Body of pancreas (tissue), 4 donors: ENCODE data around the gene BDKRB1. TPM values are rescaled to one million over a fixed set of nuclear protein-coding genes. Genes with fewer than 3 reads are reported as not detected.

Source experiments
- ATAC-seq: fragments of 150-250 bp; one replicate; pipeline ENCODE4 v1.9.1; 2016
- DNase-seq, 4 donors: peaks; one replicate each; pipeline ENCODE4 v3.0.0-alpha.2; 2019
- H3K27ac ChIP-seq, 4 donors: fragments of 200-600 bp; sonication (generic); 1 replicate in 3 of 4; 2 replicates in 1 of 4; pipeline versions ENCODE4 v1.5.1 to v1.6.1; 2016 to 2019; ENCODE audit warnings: mild to moderate bottlenecking in 1 of 4, mixed read lengths in 1 of 4, moderate library complexity in 1 of 4
- H3K27me3 ChIP-seq, 2 donors: fragments of 200-600 bp; sonication (generic); one replicate each; pipeline ENCODE4 v1.6.0; 2016; ENCODE audit warnings: mild to moderate bottlenecking in 1 of 2
- H3K36me3 ChIP-seq, 2 donors: fragments of 200-600 bp; sonication (generic); replicated peaks in 1 of 2; 2 replicates each; pipeline ENCODE4 v1.5.1; 2016; ENCODE audit warnings: low read depth in 2 of 2; ENCODE audit not compliant: insufficient read depth in 1 of 2
- H3K4me1 ChIP-seq: fragments of 200-600 bp; sonication (generic); one replicate; pipeline ENCODE4 v1.6.0; 2016
- H3K4me3 ChIP-seq, 2 donors: fragments of 200-600 bp; sonication (generic); 1 replicate in 1 of 2; 2 replicates in 1 of 2; pipeline ENCODE4 v1.5.1; 2016 to 2019
- H3K9me3 ChIP-seq, 3 donors: fragments of 200-600 bp; sonication (generic); 1 replicate in 2 of 3; 2 replicates in 1 of 3; pipeline ENCODE4 v1.5.1; 2016
- POLR2A ChIP-seq, 3 donors: fragments of 450-650 bp; IDR thresholded peaks; one replicate each; pipeline ENCODE4 v1.6.1; 2016; ENCODE audit warnings: antibody characterized with exemption in 3 of 3, mild to moderate bottlenecking in 2 of 3
- whole genome bisulfite sequencing, 2 donors: methylation state at CpG; one replicate each; pipeline ENCODE4 v1.1.5; 2017; 5-methylcytosine and 5-hydroxymethylcytosine counted together
- intact Hi-C: fragments of 100-400 bp; cut with DNase I; formaldehyde crosslinking; loops from one replicate; pipeline ENCODE4 v1.15.1; 2023
- total RNA-seq, 2 donors: library from RNA; depleted of rRNA; stranded (reverse); fragments of >200 nt; gene quantifications; one replicate each; pipeline ENCODE4 v1.1.0, GENCODE V29; 2016
- TF ChIP-seq, protein P1 (sequence below), 7 experiments: fragments of 450-650 bp in 4 of 7; fragments of 200-600 bp in 3 of 7; sonication (generic) in 3 of 7; IDR thresholded peaks; one replicate each; pipeline ENCODE4 v1.5.1; 2016 to 2019; ENCODE audit warnings: antibody characterized with exemption in 7 of 7

Gene BDKRB1
- total RNA-seq, 2 donors from 2014 or later = not detected

DNA sequence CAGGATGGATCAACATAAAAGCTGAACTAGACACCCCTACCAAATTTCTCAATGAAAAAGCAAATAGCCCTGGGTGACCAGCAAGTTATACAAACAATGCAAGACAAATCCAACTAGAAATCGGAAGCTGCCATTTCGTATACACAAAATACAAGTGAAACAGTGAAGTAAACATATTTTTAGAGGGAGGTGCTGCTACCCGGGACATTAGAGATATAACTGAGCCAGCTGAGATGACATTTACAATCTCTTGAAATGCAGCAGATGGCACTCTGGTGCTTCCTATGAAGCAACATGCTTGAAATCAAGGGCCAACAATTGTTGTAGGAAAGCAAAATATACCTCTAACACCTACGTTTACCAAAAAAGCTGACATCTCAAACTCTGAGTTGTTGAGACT is 25.5 kb downstream of the BDKRB1 start:
- TF ChIP-seq POLR2A (IDR thresholded peaks at IDR 0.05) = no peak
- TF ChIP-seq, protein P1, sequence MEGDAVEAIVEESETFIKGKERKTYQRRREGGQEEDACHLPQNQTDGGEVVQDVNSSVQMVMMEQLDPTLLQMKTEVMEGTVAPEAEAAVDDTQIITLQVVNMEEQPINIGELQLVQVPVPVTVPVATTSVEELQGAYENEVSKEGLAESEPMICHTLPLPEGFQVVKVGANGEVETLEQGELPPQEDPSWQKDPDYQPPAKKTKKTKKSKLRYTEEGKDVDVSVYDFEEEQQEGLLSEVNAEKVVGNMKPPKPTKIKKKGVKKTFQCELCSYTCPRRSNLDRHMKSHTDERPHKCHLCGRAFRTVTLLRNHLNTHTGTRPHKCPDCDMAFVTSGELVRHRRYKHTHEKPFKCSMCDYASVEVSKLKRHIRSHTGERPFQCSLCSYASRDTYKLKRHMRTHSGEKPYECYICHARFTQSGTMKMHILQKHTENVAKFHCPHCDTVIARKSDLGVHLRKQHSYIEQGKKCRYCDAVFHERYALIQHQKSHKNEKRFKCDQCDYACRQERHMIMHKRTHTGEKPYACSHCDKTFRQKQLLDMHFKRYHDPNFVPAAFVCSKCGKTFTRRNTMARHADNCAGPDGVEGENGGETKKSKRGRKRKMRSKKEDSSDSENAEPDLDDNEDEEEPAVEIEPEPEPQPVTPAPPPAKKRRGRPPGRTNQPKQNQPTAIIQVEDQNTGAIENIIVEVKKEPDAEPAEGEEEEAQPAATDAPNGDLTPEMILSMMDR (IDR thresholded peaks at IDR 0.05) = no peak
- H3K27me3 ChIP-seq = no peaks in the 10 kb centered on the region
- no peaks in the 10 kb centered on the region for H3K36me3 ChIP-seq
- H3K27ac ChIP-seq = no peak overlapping the region
- H3K4me1 ChIP-seq = peaks cover 13% of the 10 kb centered on the region
- ATAC-seq (no peak), DNase-seq (no peak)
- 44 to 54% methylated on average over 4 of the region's 4 CpGs for WGBS, 2 donors
- intact Hi-C loops = no loop called here
- H3K4me3 ChIP-seq = no peak overlapping the region
- no peaks in the 10 kb centered on the region for H3K9me3 ChIP-seq

DNA sequence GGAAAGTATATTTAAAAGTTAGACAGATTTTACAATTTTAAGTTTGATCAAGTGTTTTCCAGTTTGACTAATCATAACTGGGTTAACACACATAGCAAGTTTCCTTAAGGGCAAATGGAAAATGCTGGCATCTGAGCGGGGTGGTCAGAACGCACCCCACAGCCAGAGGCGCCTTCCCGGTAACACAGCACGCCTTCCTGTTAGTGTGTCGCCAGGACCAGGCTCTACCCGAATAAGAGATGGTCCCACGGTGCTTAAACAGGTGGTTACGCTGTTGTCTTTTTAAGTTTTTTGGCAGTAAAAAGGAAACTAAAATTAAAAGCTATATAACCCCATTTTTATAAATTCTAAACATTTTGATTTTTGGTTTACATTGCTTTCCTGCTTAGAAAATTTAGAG is 28.0 kb downstream of the BDKRB1 start:
- no peak overlapping the region for H3K4me3 ChIP-seq
- 66 to 73% methylated on average over 9 of the region's 9 CpGs for WGBS, 2 donors
- DNase-seq = no peak
- peak overlapping the region in 3 of 4 donors; percentile 49 to 74 (median 57) for H3K27ac ChIP-seq
- TF ChIP-seq, protein P1 (IDR thresholded peaks at IDR 0.05) = no peak
- TF ChIP-seq POLR2A (IDR thresholded peaks at IDR 0.05) = no peak
- no peaks in the 10 kb centered on the region for H3K27me3 ChIP-seq
- H3K36me3 ChIP-seq = peaks cover 0 to 3% of the 10 kb centered on the region in 2 donors
- intact Hi-C loops = no loop called here
- peak; percentile 51 for ATAC-seq
- peaks cover 13% of the 10 kb centered on the region for H3K4me1 ChIP-seq
- H3K9me3 ChIP-seq = no peaks in the 10 kb centered on the region

DNA sequence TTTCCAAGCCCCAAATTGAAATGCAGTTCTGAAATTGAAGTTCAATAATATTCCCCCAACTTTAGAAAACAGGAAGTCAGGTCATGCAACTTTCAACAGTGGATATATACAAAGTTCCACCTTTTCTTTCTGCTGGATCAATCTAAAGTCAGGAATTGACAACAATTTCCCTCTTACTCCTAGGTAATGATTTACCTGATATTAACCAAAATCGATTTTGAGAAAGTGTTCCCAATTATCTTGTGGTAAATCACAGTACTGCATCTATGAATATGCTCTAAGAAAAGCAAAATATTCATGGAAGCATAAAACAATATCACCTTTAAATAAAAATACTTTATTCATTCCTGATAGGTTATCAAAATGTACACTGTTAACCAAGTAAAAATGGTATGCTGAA is 28.4 kb downstream of the BDKRB1 start:
- intact Hi-C loops = no loop called here
- ATAC-seq = peak; percentile 68
- H3K4me1 ChIP-seq = peaks cover 13% of the 10 kb centered on the region
- no peaks in the 10 kb centered on the region for H3K9me3 ChIP-seq
- TF ChIP-seq POLR2A (IDR thresholded peaks at IDR 0.05) = no peak
- TF ChIP-seq, protein P1 (IDR thresholded peaks at IDR 0.05) = peak in 5 of 7 experiments; percentile 26 to 46 (median 32)
- H3K4me3 ChIP-seq = no peak overlapping the region
- DNase-seq = no peak
- H3K27ac ChIP-seq = peak overlapping the region in 3 of 4 donors; percentile 49 to 74 (median 57)
- peaks cover 0 to 7% of the 10 kb centered on the region in 2 donors for H3K36me3 ChIP-seq
- no peaks in the 10 kb centered on the region for H3K27me3 ChIP-seq
- WGBS, 2 donors = 17% methylated on average over 1 of the region's 1 CpG

DNA sequence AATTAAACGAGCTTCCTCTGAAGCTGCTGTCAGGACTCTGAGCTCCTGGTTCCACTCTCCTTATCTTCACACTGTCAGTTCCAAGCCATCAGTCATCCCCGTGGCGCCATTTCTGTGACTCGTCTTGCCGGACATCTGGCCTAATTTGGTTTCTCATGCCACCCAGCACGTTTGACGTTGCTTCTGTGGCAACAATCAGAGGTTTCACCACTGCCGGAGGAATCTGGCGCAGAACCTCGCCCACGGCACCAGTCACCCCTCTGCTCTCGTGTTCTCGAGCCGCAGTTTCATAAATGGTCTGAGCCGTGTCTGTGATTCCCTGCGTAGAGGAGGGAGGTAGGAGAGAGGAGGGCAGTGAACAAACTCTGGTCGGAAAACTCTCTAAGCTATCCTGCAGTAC is 29.7 kb downstream of the BDKRB1 start:
- WGBS, 2 donors = 54 to 59% methylated on average over 13 to 17 of the region's 17 CpGs
- peak in 2 of 3 donors; percentile 28 to 32 for TF ChIP-seq POLR2A (IDR thresholded peaks at IDR 0.05)
- TF ChIP-seq, protein P1 (IDR thresholded peaks at IDR 0.05) = no peak
- H3K9me3 ChIP-seq = no peaks in the 10 kb centered on the region
- peak in 1 of 4 donors; percentile 35 for DNase-seq
- peak; percentile 31 for ATAC-seq
- peak overlapping the region; percentile 19 to 74 (median 61) for H3K27ac ChIP-seq
- H3K4me1 ChIP-seq = peaks cover 13% of the 10 kb centered on the region
- H3K36me3 ChIP-seq = peaks cover 0 to 12% of the 10 kb centered on the region in 2 donors
- intact Hi-C loops = no loop called here
- no peak overlapping the region for H3K4me3 ChIP-seq
- H3K27me3 ChIP-seq = no peaks in the 10 kb centered on the region

DNA sequence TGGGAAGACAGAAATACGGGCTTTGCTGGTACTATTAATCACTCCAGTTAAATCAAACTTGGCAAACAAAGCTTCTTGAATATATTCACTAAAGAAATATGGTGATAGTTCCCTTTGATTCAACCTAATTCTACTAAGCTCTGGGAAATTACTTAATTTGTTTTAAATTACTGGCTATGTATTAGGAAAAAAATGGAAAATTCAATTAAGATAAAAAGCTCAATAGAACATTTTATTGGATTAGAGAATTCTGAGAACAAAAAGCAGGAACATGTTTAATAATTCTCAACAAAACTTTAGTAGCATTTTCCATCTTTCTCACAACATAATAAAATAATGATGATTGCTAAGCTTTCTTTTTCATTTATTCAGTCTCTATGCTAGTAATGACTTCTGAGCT is 30.2 kb downstream of the BDKRB1 start:
- peak overlapping the region; percentile 19 to 74 (median 61) for H3K27ac ChIP-seq
- intact Hi-C loops = no loop called here
- no peak overlapping the region for H3K4me3 ChIP-seq
- no peaks in the 10 kb centered on the region for H3K27me3 ChIP-seq
- no peak for TF ChIP-seq POLR2A (IDR thresholded peaks at IDR 0.05)
- TF ChIP-seq, protein P1 (IDR thresholded peaks at IDR 0.05) = no peak
- DNase-seq = no peak
- ATAC-seq = no peak
- H3K36me3 ChIP-seq = peaks cover 0 to 17% of the 10 kb centered on the region in 2 donors
- H3K4me1 ChIP-seq = peaks cover 13% of the 10 kb centered on the region
- WGBS, 2 donors = 39 to 57% methylated on average over 1 of the region's 1 CpG
- H3K9me3 ChIP-seq = no peaks in the 10 kb centered on the region
